Vagina (tissue), 2 donors: ENCODE data around the gene PCBP3. TPM values are rescaled to one million over a fixed set of nuclear protein-coding genes. Genes with fewer than 3 reads are reported as not detected.

ENCODE experiments used
- DNase-seq, 2 donors: peaks; one replicate each; pipeline ENCODE4 v3.0.0-alpha.2; 2017; ENCODE audit errors: extremely low spot score in 2 of 2
- H3K27ac ChIP-seq: fragments of 200-600 bp; sonication (generic); one replicate; pipeline ENCODE4 v1.5.1; 2019
- H3K27me3 ChIP-seq: fragments of 200-600 bp; sonication (generic); one replicate; pipeline ENCODE4 v1.5.1; 2019
- H3K36me3 ChIP-seq, 2 donors: fragments of 200-600 bp; sonication (generic); one replicate each; pipeline ENCODE4 v1.5.1; 2017 to 2019
- H3K4me1 ChIP-seq: fragments of 200-600 bp; sonication (generic); one replicate; pipeline ENCODE4 v1.5.1; 2019
- H3K4me3 ChIP-seq, 2 donors: fragments of 200-600 bp; sonication (generic); 1 replicate in 1 of 2; 2 replicates in 1 of 2; pipeline ENCODE4 v1.5.1; 2016 to 2019
- H3K9me3 ChIP-seq: fragments of 200-600 bp; sonication (generic); one replicate; pipeline ENCODE4 v1.5.1; 2019
- CTCF ChIP-seq, 3 experiments: fragments of 450-650 bp in 2 of 3; fragments of 200-600 bp in 1 of 3; sonication (generic) in 1 of 3; IDR thresholded peaks; one replicate each; pipeline ENCODE4 v1.5.1; 2017 to 2019; ENCODE audit warnings: antibody characterized with exemption in 3 of 3, mild to moderate bottlenecking in 2 of 3, moderate library complexity in 2 of 3
- POLR2A ChIP-seq, 2 donors: fragments of 450-650 bp; IDR thresholded peaks; one replicate each; pipeline ENCODE4 v1.6.1; 2017; ENCODE audit warnings: antibody characterized with exemption in 2 of 2, mild to moderate bottlenecking in 2 of 2, moderate library complexity in 2 of 2
- POLR2AphosphoS5 ChIP-seq, 2 donors: sonication (generic); formaldehyde crosslinking; IDR thresholded peaks; one replicate each; pipeline ENCODE4 v1.9.0; 2017; ENCODE audit warnings: antibody characterized with exemption in 2 of 2, mild to moderate bottlenecking in 2 of 2, low read depth in 1 of 2; ENCODE audit not compliant: insufficient read depth in 1 of 2
- intact Hi-C: fragments of 100-400 bp; cut with DNase I; formaldehyde crosslinking; loops from one replicate; pipeline ENCODE4 v1.15.1; 2023
- total RNA-seq: library from RNA; depleted of rRNA; stranded (reverse); fragments of >200 nt; gene quantifications from one replicate; pipeline ENCODE4 v1.2.3, GENCODE V29; 2016

Gene PCBP3
- total RNA-seq, 1 donor from 2014 or later, result 4.9 TPM

- DNase-seq, result no peak
- Histone ChIP-seq H3K9me3 (no peaks in the 10 kb centered on the region), H3K4me3 (peak overlapping the region; percentile 63 to 72), H3K4me1 (peaks cover 37% of the 10 kb centered on the region), H3K27me3 (no peaks in the 10 kb centered on the region), H3K27ac (peak overlapping the region; percentile 91), H3K36me3 (peaks cover 0 to 21% of the 10 kb centered on the region in 2 donors)
- intact Hi-C loops, result no loop called here
- TF ChIP-seq POLR2AphosphoS5 (IDR thresholded peaks at IDR 0.05; ENCODE audit: insufficient read depth in 1 of 2, low read depth in 1 of 2) (no peak), CTCF (IDR thresholded peaks at IDR 0.05) (no peak), POLR2A (IDR thresholded peaks at IDR 0.05) (no peak)
Measured at GRCh38 chr21:45982092-45982757, 338.7 kb downstream of the PCBP3 start.

- TF ChIP-seq CTCF (IDR thresholded peaks at IDR 0.05) (no peak), POLR2A (IDR thresholded peaks at IDR 0.05) (no peak), POLR2AphosphoS5 (IDR thresholded peaks at IDR 0.05; ENCODE audit: insufficient read depth in 1 of 2, low read depth in 1 of 2) (no peak)
- Histone ChIP-seq H3K27me3 (no peaks in the 10 kb centered on the region), H3K36me3 (peaks cover 0 to 24% of the 10 kb centered on the region in 2 donors), H3K4me3 (peak overlapping the region; percentile 63 to 72), H3K9me3 (no peaks in the 10 kb centered on the region), H3K4me1 (peaks cover 37% of the 10 kb centered on the region), H3K27ac (peak overlapping the region; percentile 91)
- no peak for DNase-seq
- intact Hi-C loops, result no loop called here
Measured at GRCh38 chr21:45982758-45983648, 339.5 kb downstream of the PCBP3 start.

- peak overlapping the region; percentile 91 for H3K27ac ChIP-seq
- intact Hi-C loops, result no loop called here
- peaks cover 0 to 24% of the 10 kb centered on the region in 2 donors for H3K36me3 ChIP-seq
- peak overlapping the region; percentile 63 to 72 for H3K4me3 ChIP-seq
- H3K9me3 ChIP-seq, result no peaks in the 10 kb centered on the region
- no peaks in the 10 kb centered on the region for H3K27me3 ChIP-seq
- no peak for DNase-seq
- peaks cover 37% of the 10 kb centered on the region for H3K4me1 ChIP-seq
- no peak for TF ChIP-seq POLR2A (IDR thresholded peaks at IDR 0.05)
- no peak for TF ChIP-seq CTCF (IDR thresholded peaks at IDR 0.05)
- TF ChIP-seq POLR2AphosphoS5 (IDR thresholded peaks at IDR 0.05; ENCODE audit: insufficient read depth in 1 of 2, low read depth in 1 of 2), result no peak
Measured at GRCh38 chr21:45983649-45983965, 340.1 kb downstream of the PCBP3 start.

GRCh38 chr21:45983981-45984551, 340.5 kb downstream of the PCBP3 start:
- TF ChIP-seq POLR2AphosphoS5 (IDR thresholded peaks at IDR 0.05; ENCODE audit: insufficient read depth in 1 of 2, low read depth in 1 of 2) (peak in 1 of 2 donors; percentile 75), POLR2A (IDR thresholded peaks at IDR 0.05) (no peak), CTCF (IDR thresholded peaks at IDR 0.05) (no peak)
- H3K4me3 ChIP-seq, result peak overlapping the region; percentile 63 to 72
- peak overlapping the region; percentile 91 for H3K27ac ChIP-seq
- H3K4me1 ChIP-seq, result peaks cover 37% of the 10 kb centered on the region
- H3K27me3 ChIP-seq, result no peaks in the 10 kb centered on the region
- intact Hi-C loops, result no loop called here
- DNase-seq, result no peak
- no peaks in the 10 kb centered on the region for H3K9me3 ChIP-seq
- peaks cover 0 to 28% of the 10 kb centered on the region in 2 donors for H3K36me3 ChIP-seq
